ENCODE data around the gene IGDCC3.

DNA sequence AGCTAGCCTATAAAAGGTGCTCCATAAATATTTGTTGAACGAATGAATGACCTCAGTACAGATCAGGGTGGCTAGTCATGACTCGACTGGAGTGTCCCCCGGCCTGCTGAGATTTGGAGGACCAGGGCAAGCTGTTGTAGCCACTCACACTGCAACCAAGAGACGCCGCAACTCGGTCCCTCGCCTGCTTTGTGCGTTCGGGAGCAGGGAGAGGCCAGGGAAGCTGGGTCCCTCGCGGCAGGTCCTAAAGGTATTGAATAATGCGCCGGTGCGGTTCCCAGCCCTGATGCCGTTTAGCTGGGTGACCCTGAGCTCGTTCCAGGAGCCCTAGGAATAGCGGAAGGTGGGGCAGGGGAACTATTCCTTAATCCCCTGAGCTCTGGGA lies 43.2 kb upstream of the IGDCC3 start:
- TF ChIP-seq, protein P1, sequence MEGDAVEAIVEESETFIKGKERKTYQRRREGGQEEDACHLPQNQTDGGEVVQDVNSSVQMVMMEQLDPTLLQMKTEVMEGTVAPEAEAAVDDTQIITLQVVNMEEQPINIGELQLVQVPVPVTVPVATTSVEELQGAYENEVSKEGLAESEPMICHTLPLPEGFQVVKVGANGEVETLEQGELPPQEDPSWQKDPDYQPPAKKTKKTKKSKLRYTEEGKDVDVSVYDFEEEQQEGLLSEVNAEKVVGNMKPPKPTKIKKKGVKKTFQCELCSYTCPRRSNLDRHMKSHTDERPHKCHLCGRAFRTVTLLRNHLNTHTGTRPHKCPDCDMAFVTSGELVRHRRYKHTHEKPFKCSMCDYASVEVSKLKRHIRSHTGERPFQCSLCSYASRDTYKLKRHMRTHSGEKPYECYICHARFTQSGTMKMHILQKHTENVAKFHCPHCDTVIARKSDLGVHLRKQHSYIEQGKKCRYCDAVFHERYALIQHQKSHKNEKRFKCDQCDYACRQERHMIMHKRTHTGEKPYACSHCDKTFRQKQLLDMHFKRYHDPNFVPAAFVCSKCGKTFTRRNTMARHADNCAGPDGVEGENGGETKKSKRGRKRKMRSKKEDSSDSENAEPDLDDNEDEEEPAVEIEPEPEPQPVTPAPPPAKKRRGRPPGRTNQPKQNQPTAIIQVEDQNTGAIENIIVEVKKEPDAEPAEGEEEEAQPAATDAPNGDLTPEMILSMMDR (IDR thresholded peaks at IDR 0.05) = no peak
- no peak for TF ChIP-seq POLR2A (IDR thresholded peaks at IDR 0.05)

All from tibial nerve (tissue), 3 donors.